Endothelial cell (in vitro differentiated cells): ENCODE measurements around the gene FAM81A. TPM values are rescaled to one million over a fixed set of nuclear protein-coding genes. Genes with fewer than 3 reads are reported as not detected.

Experiments
- DNase-seq: peaks from one replicate; pipeline ENCODE4 v3.0.0; 2021; ENCODE audit warnings: low spot score
- H3K27ac Mint-ChIP-seq: one replicate; pipeline ENCODE4 v1.8.0; 2021; ENCODE audit warnings: mixed read lengths, inconsistent platforms; ENCODE audit not compliant: unreplicated experiment
- H3K27me3 Mint-ChIP-seq: one replicate; pipeline ENCODE4 v1.8.0; 2021; ENCODE audit warnings: mild to moderate bottlenecking, moderate library complexity, mixed read lengths, inconsistent platforms; ENCODE audit not compliant: unreplicated experiment
- H3K36me3 Mint-ChIP-seq: one replicate; pipeline ENCODE4 v1.8.0; 2021; ENCODE audit warnings: mild to moderate bottlenecking, low read depth, mixed read lengths, inconsistent platforms; ENCODE audit not compliant: unreplicated experiment
- H3K4me1 Mint-ChIP-seq: one replicate; pipeline ENCODE4 v1.8.0; 2021; ENCODE audit warnings: mild to moderate bottlenecking, mixed read lengths, inconsistent platforms; ENCODE audit not compliant: unreplicated experiment
- H3K4me3 Mint-ChIP-seq: one replicate; pipeline ENCODE4 v1.8.0; 2021; ENCODE audit warnings: mild to moderate bottlenecking, mixed read lengths, inconsistent platforms; ENCODE audit not compliant: unreplicated experiment
- H3K9me3 Mint-ChIP-seq: one replicate; pipeline ENCODE4 v1.8.0; 2021; ENCODE audit warnings: mixed read lengths, inconsistent platforms; ENCODE audit not compliant: unreplicated experiment
- CTCF ChIP-seq: fragments of 200-600 bp; sonication (generic); IDR thresholded peaks from one replicate; pipeline ENCODE4 v1.5.0; 2021; ENCODE audit warnings: antibody characterized with exemption; ENCODE audit not compliant: unreplicated experiment
- total RNA-seq: library from RNA; stranded (reverse); fragmentation: NEBNext Ultra II Directional; extraction: Animal tissue kit (Norgen Biotek cat#: 25700); gene quantifications from one replicate; pipeline ENCODE4 v1.2.1, GENCODE V29; 2021; ENCODE audit not compliant: unreplicated experiment

FAM81A gene
- total RNA-seq, 1 donor from 2014 or later = 0.23 TPM

GRCh38 chr15:59401824-59402569 lies 36.0 kb upstream of the FAM81A start:
- no peak overlapping the region for H3K4me3 Mint-ChIP-seq
- no peaks in the 10 kb centered on the region for H3K9me3 Mint-ChIP-seq
- no peak for DNase-seq
- H3K4me1 Mint-ChIP-seq = no peaks in the 10 kb centered on the region
- no peak for TF ChIP-seq CTCF
- H3K36me3 Mint-ChIP-seq = no peaks in the 10 kb centered on the region
- H3K27me3 Mint-ChIP-seq = no peaks in the 10 kb centered on the region
- H3K27ac Mint-ChIP-seq = no peak overlapping the region

GRCh38 chr15:59405079-59405478 lies 32.9 kb upstream of the FAM81A start:
- no peaks in the 10 kb centered on the region for H3K9me3 Mint-ChIP-seq
- H3K4me1 Mint-ChIP-seq = no peaks in the 10 kb centered on the region
- no peak overlapping the region for H3K4me3 Mint-ChIP-seq
- no peaks in the 10 kb centered on the region for H3K27me3 Mint-ChIP-seq
- DNase-seq = no peak
- H3K36me3 Mint-ChIP-seq = no peaks in the 10 kb centered on the region
- no peak for TF ChIP-seq CTCF
- H3K27ac Mint-ChIP-seq = no peak overlapping the region

- H3K4me1 Mint-ChIP-seq = no peaks in the 10 kb centered on the region
- no peak for TF ChIP-seq CTCF
- H3K4me3 Mint-ChIP-seq = no peak overlapping the region
- H3K36me3 Mint-ChIP-seq = no peaks in the 10 kb centered on the region
- H3K27ac Mint-ChIP-seq = no peak overlapping the region
- no peaks in the 10 kb centered on the region for H3K27me3 Mint-ChIP-seq
- DNase-seq = no peak
- no peaks in the 10 kb centered on the region for H3K9me3 Mint-ChIP-seq
These were observed 31.5 kb upstream of the FAM81A start for GRCh38 chr15:59406446-59406845.

GRCh38 chr15:59407946-59408345 lies 30.0 kb upstream of the FAM81A start:
- no peak overlapping the region for H3K4me3 Mint-ChIP-seq
- H3K4me1 Mint-ChIP-seq = no peaks in the 10 kb centered on the region
- TF ChIP-seq CTCF = no peak
- DNase-seq = no peak
- H3K36me3 Mint-ChIP-seq = no peaks in the 10 kb centered on the region
- H3K9me3 Mint-ChIP-seq = no peaks in the 10 kb centered on the region
- no peaks in the 10 kb centered on the region for H3K27me3 Mint-ChIP-seq
- no peak overlapping the region for H3K27ac Mint-ChIP-seq

- TF ChIP-seq CTCF = no peak
- H3K36me3 Mint-ChIP-seq = no peaks in the 10 kb centered on the region
- no peak for DNase-seq
- no peak overlapping the region for H3K4me3 Mint-ChIP-seq
- no peak overlapping the region for H3K27ac Mint-ChIP-seq
- no peaks in the 10 kb centered on the region for H3K4me1 Mint-ChIP-seq
- H3K9me3 Mint-ChIP-seq = no peaks in the 10 kb centered on the region
- no peaks in the 10 kb centered on the region for H3K27me3 Mint-ChIP-seq
These were observed 27.5 kb upstream of the FAM81A start for GRCh38 chr15:59410391-59410896.
